GM12891 (cell line): ENCODE data around the gene CPED1.

ENCODE experiments used
- POLR2A ChIP-seq: IDR thresholded peaks from 2 replicates; pipeline ENCODE4 v1.6.1; 2011; ENCODE audit warnings: low read depth, low read length, control low read depth
- POLR2AphosphoS5 ChIP-seq: IDR thresholded peaks from 2 replicates; pipeline ENCODE4 v1.6.1; 2011; ENCODE audit warnings: low read depth, low read length, control low read depth
- POU2F2 ChIP-seq: IDR thresholded peaks from 2 replicates; pipeline ENCODE4 v1.6.1; 2011; ENCODE audit warnings: low read depth, mild to moderate bottlenecking, control low read depth, low read length, moderate library complexity
- TAF1 ChIP-seq: IDR thresholded peaks from 2 replicates; pipeline ENCODE4 v1.6.1; 2011; ENCODE audit warnings: low read depth, low read length, control low read depth

- TF ChIP-seq POU2F2 (no peak), TAF1 (no peak), POLR2A (no peak), POLR2AphosphoS5 (no peak)
Measured at GRCh38 chr7:121156825-121157224, 168.3 kb downstream of the CPED1 start.
